ENCODE data around the gene KCTD16. TPM values are rescaled to one million over a fixed set of nuclear protein-coding genes. Genes with fewer than 3 reads are reported as not detected.

Gene KCTD16
- total RNA-seq, 4 donors from 2014 or later: 0.13 to 2.5 (median 1.5) TPM

DNA sequence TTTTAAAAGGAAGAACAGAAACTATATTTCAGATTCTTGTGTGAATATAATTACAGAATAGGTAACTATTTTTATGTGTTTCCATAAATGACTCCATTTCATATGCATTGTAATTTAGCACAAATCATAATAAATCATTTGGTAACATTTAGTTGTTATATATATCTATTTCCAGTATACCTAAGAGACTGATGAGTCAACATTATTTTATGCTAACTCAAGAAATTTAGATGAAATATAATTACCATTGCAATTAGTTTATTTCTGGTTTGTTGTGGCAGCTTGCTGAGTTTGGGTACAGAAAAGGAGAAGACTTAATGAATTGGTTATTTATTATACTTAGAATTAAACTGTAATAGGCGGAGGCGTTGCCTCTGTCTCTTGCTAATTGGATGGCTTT is 314.9 kb downstream of the KCTD16 start:
- no peak for TF ChIP-seq POLR2A (IDR thresholded peaks at IDR 0.05)
- TF ChIP-seq, protein P1, sequence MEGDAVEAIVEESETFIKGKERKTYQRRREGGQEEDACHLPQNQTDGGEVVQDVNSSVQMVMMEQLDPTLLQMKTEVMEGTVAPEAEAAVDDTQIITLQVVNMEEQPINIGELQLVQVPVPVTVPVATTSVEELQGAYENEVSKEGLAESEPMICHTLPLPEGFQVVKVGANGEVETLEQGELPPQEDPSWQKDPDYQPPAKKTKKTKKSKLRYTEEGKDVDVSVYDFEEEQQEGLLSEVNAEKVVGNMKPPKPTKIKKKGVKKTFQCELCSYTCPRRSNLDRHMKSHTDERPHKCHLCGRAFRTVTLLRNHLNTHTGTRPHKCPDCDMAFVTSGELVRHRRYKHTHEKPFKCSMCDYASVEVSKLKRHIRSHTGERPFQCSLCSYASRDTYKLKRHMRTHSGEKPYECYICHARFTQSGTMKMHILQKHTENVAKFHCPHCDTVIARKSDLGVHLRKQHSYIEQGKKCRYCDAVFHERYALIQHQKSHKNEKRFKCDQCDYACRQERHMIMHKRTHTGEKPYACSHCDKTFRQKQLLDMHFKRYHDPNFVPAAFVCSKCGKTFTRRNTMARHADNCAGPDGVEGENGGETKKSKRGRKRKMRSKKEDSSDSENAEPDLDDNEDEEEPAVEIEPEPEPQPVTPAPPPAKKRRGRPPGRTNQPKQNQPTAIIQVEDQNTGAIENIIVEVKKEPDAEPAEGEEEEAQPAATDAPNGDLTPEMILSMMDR (IDR thresholded peaks at IDR 0.05): no peak

DNA sequence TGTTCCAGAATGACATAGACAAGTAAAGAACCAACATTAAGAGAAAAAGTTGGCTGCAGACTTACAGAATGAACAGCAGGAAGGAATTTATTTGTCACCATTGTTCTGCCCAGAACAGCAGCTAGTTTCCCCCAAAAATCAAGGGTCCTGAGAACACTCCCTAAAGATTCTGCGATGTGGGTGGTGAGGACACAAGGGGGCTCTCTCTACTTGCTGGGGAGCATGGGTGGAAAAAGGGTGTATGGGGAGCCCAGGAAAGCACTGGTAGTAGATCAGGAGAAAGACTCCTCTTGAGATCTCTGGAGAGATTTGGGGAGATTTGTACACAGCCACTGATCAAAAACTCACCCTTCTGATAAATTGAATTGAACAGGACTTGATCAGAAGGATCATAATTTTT is 316.5 kb downstream of the KCTD16 start:
- no peak for DNase-seq
- intact Hi-C loops (cut with DNase I): no loop called here
- no peaks in the 10 kb centered on the region for H3K9me3 ChIP-seq
- no peaks in the 10 kb centered on the region for H3K36me3 ChIP-seq
- H3K4me3 ChIP-seq (replicated peaks in 1 of 3): no peak overlapping the region
- H3K27me3 ChIP-seq: no peaks in the 10 kb centered on the region
- TF ChIP-seq, protein P1 (IDR thresholded peaks at IDR 0.05): no peak
- no peak for TF ChIP-seq POLR2A (IDR thresholded peaks at IDR 0.05)
- WGBS, 2 donors: 58 to 59% methylated on average over 1 of the region's 1 CpG
- no peak overlapping the region for H3K27ac ChIP-seq
- no peaks in the 10 kb centered on the region for H3K4me1 ChIP-seq

More for the DNA sequence above, 314.9 kb downstream of the KCTD16 start:
- Histone ChIP-seq H3K9me3 (no peaks in the 10 kb centered on the region), H3K36me3 (no peaks in the 10 kb centered on the region), H3K27me3 (no peaks in the 10 kb centered on the region), H3K4me1 (no peaks in the 10 kb centered on the region), H3K4me3 (replicated peaks in 1 of 3) (no peak overlapping the region), H3K27ac (no peak overlapping the region)
- intact Hi-C loops (cut with DNase I): no loop called here
- WGBS, 2 donors: 94 to 95% methylated on average over 2 of the region's 2 CpGs
- no peak for DNase-seq

DNA sequence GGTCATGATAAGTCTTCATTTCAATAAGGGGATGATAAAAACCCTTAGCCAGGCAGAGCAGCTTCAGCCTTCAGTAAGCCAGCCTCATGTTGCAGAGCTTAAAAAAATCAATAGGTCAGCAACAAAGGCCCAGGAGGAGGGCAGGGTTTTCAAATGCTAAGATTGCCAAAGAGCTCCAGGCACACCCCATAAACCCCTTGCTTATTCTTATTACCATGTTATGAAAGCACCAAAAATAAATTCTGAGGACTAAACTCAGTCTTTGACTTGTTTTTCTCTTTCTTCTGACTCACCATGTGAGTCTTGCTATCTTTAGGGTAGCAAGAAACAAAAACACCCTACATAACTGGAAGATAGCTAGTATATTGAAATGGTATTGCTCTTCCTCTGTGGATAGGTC is 317.1 kb downstream of the KCTD16 start:
- intact Hi-C loops (cut with DNase I): no loop called here
- no peak overlapping the region for H3K4me3 ChIP-seq (replicated peaks in 1 of 3)
- no peak overlapping the region for H3K27ac ChIP-seq
- no peaks in the 10 kb centered on the region for H3K36me3 ChIP-seq
- TF ChIP-seq, protein P1 (IDR thresholded peaks at IDR 0.05): no peak
- no peak for TF ChIP-seq POLR2A (IDR thresholded peaks at IDR 0.05)
- no peaks in the 10 kb centered on the region for H3K27me3 ChIP-seq
- DNase-seq: no peak
- H3K4me1 ChIP-seq: no peaks in the 10 kb centered on the region
- H3K9me3 ChIP-seq: no peaks in the 10 kb centered on the region

DNA sequence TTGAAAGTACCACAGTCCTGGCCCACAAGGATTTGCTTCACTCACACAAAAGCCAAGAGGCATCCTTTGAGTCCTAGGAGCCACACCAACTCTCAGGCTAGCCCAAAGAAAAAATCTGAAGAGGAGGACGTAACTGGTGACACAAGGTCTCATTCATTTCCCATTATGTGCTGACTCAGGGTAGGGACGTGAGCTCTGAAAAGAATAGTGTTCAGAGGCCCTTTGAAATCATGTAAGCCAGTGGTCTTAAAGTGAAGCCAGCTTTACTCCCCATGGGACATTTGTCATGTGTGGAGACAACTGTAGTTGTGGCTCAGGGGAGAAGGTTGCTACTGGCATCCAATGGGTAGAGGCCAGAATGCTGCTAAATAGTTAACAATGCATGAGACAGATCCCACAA is 332.4 kb downstream of the KCTD16 start:
- 73 to 89% methylated on average over 2 of the region's 2 CpGs for WGBS, 2 donors
- Histone ChIP-seq H3K4me1 (no peaks in the 10 kb centered on the region), H3K36me3 (no peaks in the 10 kb centered on the region), H3K4me3 (replicated peaks in 1 of 3) (no peak overlapping the region), H3K9me3 (no peaks in the 10 kb centered on the region), H3K27ac (no peak overlapping the region), H3K27me3 (no peaks in the 10 kb centered on the region)
- DNase-seq: no peak
- intact Hi-C loops (cut with DNase I): no loop called here
- no peak for TF ChIP-seq POLR2A (IDR thresholded peaks at IDR 0.05)
- TF ChIP-seq, protein P1 (IDR thresholded peaks at IDR 0.05): no peak

DNA sequence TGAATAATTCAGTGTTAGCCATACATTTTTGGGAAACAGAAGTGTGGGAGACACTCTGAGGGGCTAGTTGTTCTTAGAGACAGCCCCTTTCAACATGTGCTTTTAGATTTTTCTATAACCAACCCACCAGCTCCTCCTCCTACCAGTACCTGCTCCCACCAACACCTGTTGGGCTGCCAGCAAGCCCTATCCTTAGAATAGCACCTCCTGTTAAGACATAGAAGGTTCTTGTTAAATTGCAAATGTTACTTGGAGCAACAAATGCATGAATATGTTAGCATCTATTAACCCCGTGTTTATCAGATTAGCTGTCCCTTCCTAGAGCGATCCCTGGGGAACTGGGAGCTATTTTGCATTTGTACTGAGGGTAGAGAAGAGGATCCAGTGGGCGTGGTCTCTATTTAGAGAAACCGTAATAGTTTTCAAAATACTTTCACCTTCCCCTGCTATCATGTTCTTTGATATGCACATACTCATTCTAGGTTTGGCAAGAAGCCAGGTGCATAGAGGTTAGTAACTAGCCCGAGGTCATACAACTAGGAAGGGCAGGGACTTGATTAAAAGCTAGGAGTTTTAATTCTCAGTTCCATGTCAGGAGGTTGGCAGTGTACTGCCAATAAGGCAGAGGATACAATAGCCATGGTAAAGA is 334.4 kb downstream of the KCTD16 start:
- 55% methylated on average over 5 of the region's 5 CpGs for WGBS, 2 donors
- Histone ChIP-seq H3K27ac (no peak overlapping the region), H3K4me3 (replicated peaks in 1 of 3) (no peak overlapping the region), H3K4me1 (no peaks in the 10 kb centered on the region), H3K9me3 (no peaks in the 10 kb centered on the region), H3K27me3 (no peaks in the 10 kb centered on the region), H3K36me3 (no peaks in the 10 kb centered on the region)
- intact Hi-C loops (cut with DNase I): no loop called here
- TF ChIP-seq POLR2A (IDR thresholded peaks at IDR 0.05): no peak
- TF ChIP-seq, protein P1 (IDR thresholded peaks at IDR 0.05): no peak
- DNase-seq: no peak
